ENCODE data around the gene FTO.

DNA sequence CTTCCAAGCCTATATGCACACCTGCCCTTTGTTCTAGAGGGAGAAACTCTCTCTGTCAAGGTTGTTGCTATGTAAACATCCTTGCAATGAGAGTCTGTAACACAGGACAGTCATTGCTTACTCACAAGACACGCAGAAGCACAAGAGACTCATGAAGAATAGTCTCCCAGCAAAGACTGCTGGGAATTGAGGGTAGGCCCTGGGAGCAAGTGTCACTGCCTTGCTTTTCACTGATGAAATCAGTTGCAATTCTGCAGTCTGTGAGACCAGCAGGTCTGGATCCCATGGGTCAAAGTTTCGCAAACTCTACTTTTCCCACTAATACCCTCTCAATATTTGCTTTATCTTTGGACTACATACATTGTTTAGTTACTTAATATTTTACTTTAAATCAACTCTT lies 177.4 kb downstream of the FTO start:
- peak; percentile 44 to 59; a peak in 2 of 5 replicates for TF ChIP-seq EP300 (IDR thresholded peaks at IDR 0.05)
- TF ChIP-seq, protein P1, sequence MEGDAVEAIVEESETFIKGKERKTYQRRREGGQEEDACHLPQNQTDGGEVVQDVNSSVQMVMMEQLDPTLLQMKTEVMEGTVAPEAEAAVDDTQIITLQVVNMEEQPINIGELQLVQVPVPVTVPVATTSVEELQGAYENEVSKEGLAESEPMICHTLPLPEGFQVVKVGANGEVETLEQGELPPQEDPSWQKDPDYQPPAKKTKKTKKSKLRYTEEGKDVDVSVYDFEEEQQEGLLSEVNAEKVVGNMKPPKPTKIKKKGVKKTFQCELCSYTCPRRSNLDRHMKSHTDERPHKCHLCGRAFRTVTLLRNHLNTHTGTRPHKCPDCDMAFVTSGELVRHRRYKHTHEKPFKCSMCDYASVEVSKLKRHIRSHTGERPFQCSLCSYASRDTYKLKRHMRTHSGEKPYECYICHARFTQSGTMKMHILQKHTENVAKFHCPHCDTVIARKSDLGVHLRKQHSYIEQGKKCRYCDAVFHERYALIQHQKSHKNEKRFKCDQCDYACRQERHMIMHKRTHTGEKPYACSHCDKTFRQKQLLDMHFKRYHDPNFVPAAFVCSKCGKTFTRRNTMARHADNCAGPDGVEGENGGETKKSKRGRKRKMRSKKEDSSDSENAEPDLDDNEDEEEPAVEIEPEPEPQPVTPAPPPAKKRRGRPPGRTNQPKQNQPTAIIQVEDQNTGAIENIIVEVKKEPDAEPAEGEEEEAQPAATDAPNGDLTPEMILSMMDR (IDR thresholded peaks at IDR 0.05), result no peak

Measured in A549 (cell line).